Measurements from ENCODE around the gene GPR142. TPM values are rescaled to one million over a fixed set of nuclear protein-coding genes. Genes with fewer than 3 reads are reported as not detected.

Gene GPR142
- polyA plus RNA-seq, 1 of the 3 experiments (the other 2 are of a cell fraction): not detected

- TF ChIP-seq ZBTB33 (IDR thresholded peaks at IDR 0.05; ENCODE audit: borderline replicate concordance, low read depth): no peak
Observed at GRCh38 chr17:74344658-74345057, 22.6 kb upstream of the GPR142 start (continued).

GRCh38 chr17:74345433-74346241 is 21.7 kb upstream of the GPR142 start:
- WGBS (ENCODE audit: low lambda C conversion rate): 46% methylated on average over 13 of the region's 13 CpGs
- H3K27me3 ChIP-seq (ENCODE audit: insufficient read depth): no peaks in the 10 kb centered on the region
- no peak for TF ChIP-seq RFX5 (IDR thresholded peaks at IDR 0.05; ENCODE audit: low read length)
- TF ChIP-seq TAF1 (IDR thresholded peaks at IDR 0.05; ENCODE audit: borderline replicate concordance, low read depth, low read length): no peak
- TF ChIP-seq EZH2phosphoT487 (IDR thresholded peaks at IDR 0.05; ENCODE audit: borderline replicate concordance, low read depth): no peak
- TF ChIP-seq FOSL2 (IDR thresholded peaks at IDR 0.05; ENCODE audit: borderline replicate concordance, low read depth): no peak
- TF ChIP-seq SMC3 (IDR thresholded peaks at IDR 0.05; ENCODE audit: low read depth, low read length): no peak
- no peak for TF ChIP-seq NFIC (IDR thresholded peaks at IDR 0.05; ENCODE audit: borderline replicate concordance)
- no peak for TF ChIP-seq GABPA (IDR thresholded peaks at IDR 0.05; ENCODE audit: low read depth)
- H3K9me3 ChIP-seq: no peaks in the 10 kb centered on the region
- no peaks in the 10 kb centered on the region for H3K36me3 ChIP-seq (replicated peaks in 1 of 2; ENCODE audit: control insufficient read depth in 1 of 2, insufficient read depth in 2 of 2, low read length in 1 of 2)
- no peak overlapping the region for H2AFZ ChIP-seq (ENCODE audit: low read depth)
- ChIA-PET CTCF (interaction anchor here (0.8 to 12.6 kb wide), 7 partner anchors 14 to 130 kb away, joined by 3 to 194 read pairs (median 3); partner anchors contain the start of genes BTBD17 and GPR142), POLR2A (no interaction called here)
- no peaks in the 10 kb centered on the region for H3K4me1 ChIP-seq (ENCODE audit: control insufficient read depth in 1 of 2, insufficient read depth in 2 of 2, low read depth in 1 of 2, low read length in 1 of 2)
- no peaks in the 10 kb centered on the region for H3F3A ChIP-seq (replicated peaks; ENCODE audit: insufficient read depth)
- no peak for DNase-seq
- no peak overlapping the region for H3K4me3 ChIP-seq (ENCODE audit: low read depth in 2 of 2, low read length in 1 of 2)
- no peaks in the 10 kb centered on the region for H3K79me2 ChIP-seq (ENCODE audit: insufficient read depth)
- no peaks in the 10 kb centered on the region for H4K20me1 ChIP-seq (ENCODE audit: insufficient read depth)
- no peak overlapping the region for H3K4me2 ChIP-seq
- H3K9ac ChIP-seq: no peak overlapping the region
- H3K27ac ChIP-seq (ENCODE audit: low read depth in 2 of 2, low read length in 1 of 2): no peak overlapping the region
- no peaks in the 10 kb centered on the region for H3K9me2 ChIP-seq

GRCh38 chr17:74347646-74348045 is 19.7 kb upstream of the GPR142 start:
- Histone ChIP-seq H3K4me2 (no peak overlapping the region), H2AFZ (ENCODE audit: low read depth) (no peak overlapping the region), H3K9me3 (no peaks in the 10 kb centered on the region), H3F3A (replicated peaks; ENCODE audit: insufficient read depth) (no peaks in the 10 kb centered on the region), H4K20me1 (ENCODE audit: insufficient read depth) (no peaks in the 10 kb centered on the region), H3K4me1 (ENCODE audit: control insufficient read depth in 1 of 2, insufficient read depth in 2 of 2, low read depth in 1 of 2, low read length in 1 of 2) (no peaks in the 10 kb centered on the region; a peak in 1 of 4 replicates), H3K9me2 (no peaks in the 10 kb centered on the region), H3K36me3 (replicated peaks in 1 of 2; ENCODE audit: control insufficient read depth in 1 of 2, insufficient read depth in 2 of 2, low read length in 1 of 2) (no peaks in the 10 kb centered on the region), H3K4me3 (ENCODE audit: low read depth in 2 of 2, low read length in 1 of 2) (no peak overlapping the region), H3K27me3 (ENCODE audit: insufficient read depth) (no peaks in the 10 kb centered on the region), H3K9ac (no peak overlapping the region), H3K27ac (ENCODE audit: low read depth in 2 of 2, low read length in 1 of 2) (no peak overlapping the region), H3K79me2 (ENCODE audit: insufficient read depth) (no peaks in the 10 kb centered on the region)
- ChIA-PET CTCF (interaction anchor here (1.5 to 12.6 kb wide), 4 partner anchors 12 to 110 kb away, joined by 4 to 194 read pairs (median 8); partner anchors contain the start of genes BTBD17 and GPR142), POLR2A (no interaction called here)
- 54% methylated on average over 13 of the region's 14 CpGs for WGBS (ENCODE audit: low lambda C conversion rate)
- DNase-seq: no peak
- no peak for TF ChIP-seq FOXJ3 (CRISPR knock-in tag; IDR thresholded peaks at IDR 0.05)
- no peak for TF ChIP-seq FOSL2 (IDR thresholded peaks at IDR 0.05; ENCODE audit: borderline replicate concordance, low read depth)
- no peak for TF ChIP-seq RCOR1 (IDR thresholded peaks at IDR 0.05; ENCODE audit: low read length)
- no peak for TF ChIP-seq CTCF (IDR thresholded peaks at IDR 0.05)
- no peak for TF ChIP-seq USF1 (IDR thresholded peaks at IDR 0.05; ENCODE audit: borderline replicate concordance, low read depth)
- TF ChIP-seq REST (IDR thresholded peaks at IDR 0.05; ENCODE audit: low read depth, low read length): no peak
- no peak for TF ChIP-seq ELF1 (IDR thresholded peaks at IDR 0.05)

All from SK-N-SH (cell line).